Mammary epithelial cell (primary cell): ENCODE measurements around the gene CNKSR3.

ENCODE experiments used
- EZH2 ChIP-seq: IDR thresholded peaks from 2 replicates; pipeline ENCODE4 v1.6.1; 2012; ENCODE audit warnings: low read length, inconsistent platforms, borderline replicate concordance
- TF ChIP-seq, protein P1 (sequence below), 2 donors: IDR thresholded peaks in 1 of 2; conservative IDR thresholded peaks in 1 of 2; 2 replicates each; pipeline ENCODE4 v1.5.1; 2011 to 2012; ENCODE audit warnings: inconsistent platforms in 2 of 2, low read length in 2 of 2, mild to moderate bottlenecking in 2 of 2, control low read depth in 1 of 2, low read depth in 1 of 2; ENCODE audit not compliant: insufficient read depth in 1 of 2; ENCODE audit errors: extremely low read depth in 1 of 2

DNA sequence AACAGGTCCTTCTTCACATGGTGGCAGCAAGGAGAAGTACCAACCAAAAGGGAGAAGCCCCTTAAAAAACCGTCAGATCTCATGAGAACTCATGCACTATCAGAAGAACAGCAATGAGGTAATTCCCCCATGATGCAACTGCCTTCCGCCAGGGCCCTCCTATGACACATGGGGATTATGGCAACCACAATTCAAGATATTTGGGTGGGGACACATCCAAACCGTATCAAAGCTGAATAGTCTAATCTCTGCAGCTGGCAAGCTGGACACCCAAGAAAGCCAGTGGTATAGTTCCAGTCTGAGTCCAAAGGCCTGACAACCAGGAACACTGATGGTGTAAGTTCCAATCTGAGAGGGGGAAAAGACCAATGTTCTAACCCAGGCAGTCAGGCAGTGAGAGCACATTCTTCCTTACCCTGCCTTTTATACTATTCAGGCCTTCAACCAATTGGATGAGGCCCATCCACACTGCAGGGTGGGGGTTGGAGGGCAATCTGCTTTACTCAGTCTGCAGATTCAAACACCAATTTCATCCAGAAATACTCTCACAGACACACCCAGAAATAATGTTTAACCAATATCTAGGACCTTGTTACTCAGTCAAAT lies 17.9 kb upstream of the CNKSR3 start:
- TF ChIP-seq, protein P1, sequence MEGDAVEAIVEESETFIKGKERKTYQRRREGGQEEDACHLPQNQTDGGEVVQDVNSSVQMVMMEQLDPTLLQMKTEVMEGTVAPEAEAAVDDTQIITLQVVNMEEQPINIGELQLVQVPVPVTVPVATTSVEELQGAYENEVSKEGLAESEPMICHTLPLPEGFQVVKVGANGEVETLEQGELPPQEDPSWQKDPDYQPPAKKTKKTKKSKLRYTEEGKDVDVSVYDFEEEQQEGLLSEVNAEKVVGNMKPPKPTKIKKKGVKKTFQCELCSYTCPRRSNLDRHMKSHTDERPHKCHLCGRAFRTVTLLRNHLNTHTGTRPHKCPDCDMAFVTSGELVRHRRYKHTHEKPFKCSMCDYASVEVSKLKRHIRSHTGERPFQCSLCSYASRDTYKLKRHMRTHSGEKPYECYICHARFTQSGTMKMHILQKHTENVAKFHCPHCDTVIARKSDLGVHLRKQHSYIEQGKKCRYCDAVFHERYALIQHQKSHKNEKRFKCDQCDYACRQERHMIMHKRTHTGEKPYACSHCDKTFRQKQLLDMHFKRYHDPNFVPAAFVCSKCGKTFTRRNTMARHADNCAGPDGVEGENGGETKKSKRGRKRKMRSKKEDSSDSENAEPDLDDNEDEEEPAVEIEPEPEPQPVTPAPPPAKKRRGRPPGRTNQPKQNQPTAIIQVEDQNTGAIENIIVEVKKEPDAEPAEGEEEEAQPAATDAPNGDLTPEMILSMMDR (conservative IDR thresholded peaks at IDR 0.05 in 1 of 2, IDR thresholded peaks at IDR 0.05 in 1 of 2; ENCODE audit: extremely low read depth in 1 of 2, insufficient read depth in 1 of 2, low read depth in 1 of 2, low read length in 2 of 2), result no peak
- no peak for TF ChIP-seq EZH2
